HG03066 (cell line): ENCODE results near the gene OLFML3.
"Not testable (repeated sequence)": the region's sequence is repeated elsewhere in the genome, so short reads cannot be mapped to it uniquely, and the experiment has no call there.

Experiments
- ATAC-seq: cut with Tn5 transposase; IDR thresholded peaks from one replicate; pipeline ENCODE4 v1.9.1; 2021; ENCODE audit warnings: low read depth; ENCODE audit not compliant: unreplicated experiment

The OLFML3 gene

GRCh38 chr1:113948151-113948550 is 31.1 kb upstream of the OLFML3 start:
- ATAC-seq: not testable (repeated sequence)

DNA sequence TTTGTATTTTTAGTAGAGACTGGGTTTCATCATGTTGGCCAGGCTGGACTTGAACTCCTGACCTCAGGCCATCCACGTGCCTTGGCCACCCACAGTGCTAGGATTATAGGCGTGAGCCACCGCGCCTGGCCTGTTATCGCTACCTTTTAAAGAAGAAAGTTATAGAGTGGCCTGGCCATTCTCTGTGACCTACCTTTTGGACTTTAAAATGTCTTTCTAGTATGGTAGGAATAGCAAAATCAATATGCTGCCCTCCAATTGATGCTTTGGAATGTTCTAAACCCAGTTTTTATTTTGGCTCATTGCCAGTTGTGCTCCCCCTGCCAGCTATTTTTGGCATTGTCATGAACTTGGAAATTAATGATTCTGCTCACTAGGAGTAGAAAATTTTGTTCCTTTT is 30.3 kb upstream of the OLFML3 start:
- ATAC-seq: no peak

DNA sequence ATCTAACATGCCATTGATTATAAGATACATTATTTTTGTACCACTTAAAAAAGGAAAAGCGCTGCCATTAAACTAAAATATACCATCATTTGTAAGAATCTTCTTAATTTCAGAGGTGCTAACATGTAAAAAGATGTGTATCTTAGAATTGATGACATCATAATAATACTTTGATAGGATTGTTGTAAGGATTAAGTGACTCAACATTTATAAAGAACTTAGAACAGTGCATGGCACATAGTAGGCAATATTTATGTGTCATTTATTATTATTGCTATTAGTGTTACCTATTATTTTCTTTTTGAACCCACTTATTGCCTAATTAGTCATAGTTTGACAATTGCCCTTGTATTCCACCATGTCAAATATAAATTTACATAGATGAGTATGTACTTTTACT is 28.4 kb upstream of the OLFML3 start:
- ATAC-seq: no peak

DNA sequence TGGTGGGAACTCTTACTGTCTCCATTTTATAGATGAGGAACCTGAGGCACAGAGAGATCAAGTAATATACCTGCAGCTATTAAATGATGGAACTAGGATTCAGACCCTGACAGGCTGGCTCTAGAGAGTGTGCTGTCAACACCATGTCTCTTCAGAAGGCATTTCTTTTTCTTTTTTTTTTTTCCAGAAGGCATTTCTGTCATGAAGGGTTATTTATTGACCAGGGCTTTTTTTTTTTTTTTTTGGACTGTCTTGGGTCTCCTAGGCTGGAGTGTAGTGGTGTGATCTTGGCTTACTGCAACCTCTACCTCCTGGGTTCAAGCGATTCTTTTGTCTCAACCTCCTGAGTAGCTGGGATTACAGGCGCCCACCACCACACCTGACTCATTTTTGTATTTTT is 27.6 kb upstream of the OLFML3 start:
- ATAC-seq: no peak

GRCh38 chr1:113957984-113958383 is 21.3 kb upstream of the OLFML3 start:
- ATAC-seq: no peak

DNA sequence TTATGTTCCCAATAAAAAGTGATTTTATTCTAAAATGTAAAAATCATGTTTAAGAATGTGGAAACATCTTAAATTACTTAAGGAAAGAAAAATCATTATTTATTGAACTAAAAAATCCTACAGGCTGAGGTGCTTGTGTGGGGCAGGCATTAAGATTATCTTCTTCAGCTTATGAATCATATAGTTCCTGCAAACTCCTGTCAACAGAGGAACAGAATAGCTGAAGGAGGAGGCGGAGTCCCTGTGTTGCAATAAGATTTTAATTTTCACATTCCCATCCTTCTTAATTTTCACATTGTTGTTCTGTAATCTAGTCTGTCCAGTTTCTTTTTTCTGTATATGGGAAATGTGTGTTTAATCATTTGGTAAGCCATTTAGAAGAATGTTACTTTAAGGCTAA is 20.6 kb upstream of the OLFML3 start:
- no peak for ATAC-seq

GRCh38 chr1:113963281-113963906 is 15.9 kb upstream of the OLFML3 start:
- ATAC-seq: no peak

DNA sequence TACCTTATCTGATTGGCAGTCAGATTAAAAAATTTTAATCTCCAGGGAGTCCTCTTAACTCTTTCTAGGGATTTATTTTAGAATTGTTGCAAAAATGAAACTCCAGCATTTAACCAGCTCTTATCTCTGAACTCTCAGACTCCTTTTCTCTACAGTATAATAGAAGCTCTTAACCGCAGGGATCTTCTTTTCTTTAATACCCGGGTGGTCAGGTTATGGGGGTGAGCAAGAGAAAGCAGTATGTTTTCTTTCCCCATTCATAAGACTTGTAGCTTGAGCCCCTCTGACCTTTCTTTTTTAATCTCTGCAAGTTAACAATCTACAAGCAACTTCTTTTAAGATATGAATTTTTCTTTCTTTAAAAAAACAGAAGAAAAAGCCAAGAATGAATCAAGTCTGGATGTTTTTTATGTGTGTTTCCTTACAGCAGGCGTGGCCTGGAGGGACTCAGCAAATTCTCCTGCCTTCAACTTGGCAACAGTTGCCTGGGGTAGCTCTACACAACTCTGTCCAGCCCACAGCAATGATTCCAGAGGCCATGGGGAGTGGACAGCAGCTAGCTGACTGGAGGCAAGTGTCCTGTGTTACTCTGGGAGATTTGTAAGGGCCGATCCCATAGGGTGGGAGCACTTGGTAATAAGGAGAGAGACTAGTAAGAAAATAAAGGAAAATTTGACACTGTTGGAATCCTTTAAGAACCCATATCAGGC is 13.4 kb upstream of the OLFML3 start:
- ATAC-seq: no peak

- no peak for ATAC-seq
Measured at GRCh38 chr1:113972954-113973353, 6.3 kb upstream of the OLFML3 start.

- no peak for ATAC-seq
Measured at GRCh38 chr1:113975211-113975895, 3.9 kb upstream of the OLFML3 start.

DNA sequence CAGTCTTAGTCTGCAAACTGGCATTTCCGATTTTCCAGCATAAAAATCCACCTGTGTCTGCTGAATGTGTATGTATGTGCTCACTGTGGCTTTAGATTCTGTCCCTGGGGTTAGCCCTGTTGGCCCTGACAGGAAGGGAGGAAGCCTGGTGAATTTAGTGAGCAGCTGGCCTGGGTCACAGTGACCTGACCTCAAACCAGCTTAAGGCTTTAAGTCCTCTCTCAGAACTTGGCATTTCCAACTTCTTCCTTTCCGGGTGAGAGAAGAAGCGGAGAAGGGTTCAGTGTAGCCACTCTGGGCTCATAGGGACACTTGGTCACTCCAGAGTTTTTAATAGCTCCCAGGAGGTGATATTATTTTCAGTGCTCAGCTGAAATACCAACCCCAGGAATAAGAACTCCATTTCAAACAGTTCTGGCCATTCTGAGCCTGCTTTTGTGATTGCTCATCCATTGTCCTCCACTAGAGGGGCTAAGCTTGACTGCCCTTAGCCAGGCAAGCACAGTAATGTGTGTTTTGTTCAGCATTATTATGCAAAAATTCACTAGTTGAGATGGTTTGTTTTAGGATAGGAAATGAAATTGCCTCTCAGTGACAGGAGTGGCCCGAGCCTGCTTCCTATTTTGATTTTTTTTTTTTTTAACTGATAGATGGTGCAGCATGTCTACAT is 2.5 kb upstream of the OLFML3 start:
- no peak for ATAC-seq

DNA sequence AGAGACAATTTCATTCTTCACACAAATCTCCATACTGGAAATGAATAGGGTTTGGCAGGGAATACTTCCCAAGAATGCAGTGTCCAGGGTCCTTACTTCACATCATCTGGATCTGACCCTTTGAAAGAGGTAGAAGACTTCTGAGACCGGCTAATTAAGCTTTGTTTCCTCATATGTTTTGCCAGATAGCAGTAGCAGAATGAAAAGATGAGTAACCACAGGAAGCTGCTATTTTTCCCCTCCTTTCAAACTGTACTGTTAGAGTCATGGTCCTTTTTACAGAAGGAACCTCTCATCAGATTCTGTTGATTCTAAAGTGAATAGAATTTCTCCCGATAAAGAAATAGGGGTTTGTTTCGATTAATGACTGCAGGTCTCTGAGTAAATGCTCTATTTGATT is 1.4 kb upstream of the OLFML3 start:
- no peak for ATAC-seq

DNA sequence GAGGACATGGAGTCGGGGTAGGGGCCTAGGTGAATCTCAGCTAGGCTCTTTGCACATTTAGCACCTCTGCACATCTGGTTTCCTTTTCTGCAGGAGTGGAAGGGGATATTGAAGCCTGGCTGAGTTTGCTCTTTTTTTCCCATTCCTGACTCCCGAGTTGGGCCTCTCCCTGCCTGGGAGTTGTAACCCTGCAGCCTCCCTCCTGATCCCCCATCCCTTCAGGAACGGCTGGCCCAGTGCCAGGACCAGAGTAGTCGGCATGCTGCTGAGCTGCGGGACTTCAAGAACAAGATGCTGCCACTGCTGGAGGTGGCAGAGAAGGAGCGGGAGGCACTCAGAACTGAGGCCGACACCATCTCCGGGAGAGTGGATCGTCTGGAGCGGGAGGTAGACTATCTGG is 836 bp downstream of the OLFML3 start:
- no peak for ATAC-seq

- no peak for ATAC-seq
Measured at GRCh38 chr1:113981962-113982931, 3.0 kb downstream of the OLFML3 start.

DNA sequence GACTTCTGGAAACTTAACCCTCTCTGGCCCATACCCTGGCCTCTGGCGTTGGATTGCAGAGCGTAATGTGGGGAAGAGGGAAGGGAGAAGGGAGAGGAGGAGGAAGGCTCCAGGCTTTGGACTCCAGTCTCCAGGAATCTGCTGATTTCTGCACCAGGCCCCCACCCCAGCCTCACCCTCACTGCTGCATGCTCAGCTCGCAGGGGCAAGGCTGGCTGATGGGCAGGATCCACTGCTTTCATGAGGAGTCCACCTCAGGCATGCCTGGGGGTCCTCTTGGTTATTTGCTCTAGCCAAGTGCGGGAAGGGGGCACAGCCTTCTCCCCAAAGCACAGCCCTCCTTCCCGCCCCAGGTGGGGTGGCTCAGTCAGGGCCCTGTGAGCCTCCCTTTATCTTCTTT is 3.7 kb downstream of the OLFML3 start:
- ATAC-seq: no peak

- ATAC-seq: no peak
Measured at GRCh38 chr1:113983391-113983790, 4.1 kb downstream of the OLFML3 start.

GRCh38 chr1:113983826-113984225 is 4.6 kb downstream of the OLFML3 start:
- ATAC-seq: no peak

- ATAC-seq: no peak
Measured at GRCh38 chr1:113984710-113985109, 5.4 kb downstream of the OLFML3 start.

GRCh38 chr1:113986802-113987201 is 7.5 kb downstream of the OLFML3 start:
- no peak for ATAC-seq

GRCh38 chr1:113987259-113987658 is 8.0 kb downstream of the OLFML3 start:
- no peak for ATAC-seq
